ENCODE results near the gene ERBB4. TPM values are rescaled to one million over a fixed set of nuclear protein-coding genes. Genes with fewer than 3 reads are reported as not detected.

Gene ERBB4
- total RNA-seq, 2 experiments from 2014 or later, result not detected

DNA sequence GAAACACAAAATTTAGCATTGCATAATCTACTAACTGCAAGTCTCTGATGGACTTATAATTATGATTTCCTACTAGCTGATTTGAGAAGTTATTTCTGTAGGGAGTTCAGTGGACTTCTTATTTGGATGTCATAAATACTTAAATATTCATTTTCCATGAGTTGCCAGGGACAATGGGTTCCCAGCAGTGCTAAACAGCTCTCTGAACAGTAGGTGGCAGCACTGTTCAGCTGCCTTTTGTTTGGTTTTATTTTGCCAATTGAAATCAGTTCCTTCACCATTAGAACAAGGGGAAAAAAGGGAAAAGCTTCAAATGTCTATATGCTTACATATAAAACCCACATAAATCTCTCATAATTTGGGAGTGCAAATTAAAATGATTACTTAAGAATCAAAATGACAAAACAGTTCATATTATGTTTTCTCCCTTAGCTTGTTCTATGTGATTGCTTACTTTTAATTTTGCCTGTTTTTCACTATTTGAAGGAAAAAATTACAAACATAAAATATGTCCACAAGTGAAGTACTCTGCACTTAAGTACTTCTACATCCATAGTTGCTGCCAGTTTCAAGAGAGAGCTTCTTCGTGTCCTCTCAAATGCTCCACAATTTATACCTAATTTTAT is 1083.3 kb downstream of the ERBB4 start:
- no peak overlapping the region for H3K27ac ChIP-seq (ENCODE audit: low read depth in 1 of 2, low read length in 2 of 2)
- POLR2A ChIA-PET, result no interaction called here
- no peaks in the 10 kb centered on the region for H3K9me3 ChIP-seq (ENCODE audit: control insufficient read depth in 1 of 2, insufficient read depth in 1 of 2, low read length in 2 of 2)
- no peaks in the 10 kb centered on the region for H3K36me3 ChIP-seq (ENCODE audit: insufficient read depth, low read length)
- Mint-ChIP-seq H3K9me3 (no peaks in the 10 kb centered on the region), H3K4me1 (ENCODE audit: low read depth) (no peaks in the 10 kb centered on the region), H3K27ac (no peak overlapping the region), H3K4me3 (no peak overlapping the region), H3K36me3 (ENCODE audit: low read depth) (no peaks in the 10 kb centered on the region), H3K27me3 (no peaks in the 10 kb centered on the region)
- DNase-seq (peak in 3 of 14 experiments; percentile 6 to 12 (median 10)), ATAC-seq (ENCODE audit: poor library complexity) (no peak)
- CTCF ChIA-PET, result interaction anchor here (1.2 kb wide), 1 partner anchor 1112 kb away, joined by 4 read pairs; no protein-coding TSS in a partner anchor
- intact Hi-C loops (cut with DNase I, micrococcal nuclease), result no loop called here
- H3K4me3 ChIP-seq (ENCODE audit: low read length), result no peak overlapping the region
- no peaks in the 10 kb centered on the region for H3K4me1 ChIP-seq (ENCODE audit: insufficient read depth, low read length)
- TF ChIP-seq, protein P1, sequence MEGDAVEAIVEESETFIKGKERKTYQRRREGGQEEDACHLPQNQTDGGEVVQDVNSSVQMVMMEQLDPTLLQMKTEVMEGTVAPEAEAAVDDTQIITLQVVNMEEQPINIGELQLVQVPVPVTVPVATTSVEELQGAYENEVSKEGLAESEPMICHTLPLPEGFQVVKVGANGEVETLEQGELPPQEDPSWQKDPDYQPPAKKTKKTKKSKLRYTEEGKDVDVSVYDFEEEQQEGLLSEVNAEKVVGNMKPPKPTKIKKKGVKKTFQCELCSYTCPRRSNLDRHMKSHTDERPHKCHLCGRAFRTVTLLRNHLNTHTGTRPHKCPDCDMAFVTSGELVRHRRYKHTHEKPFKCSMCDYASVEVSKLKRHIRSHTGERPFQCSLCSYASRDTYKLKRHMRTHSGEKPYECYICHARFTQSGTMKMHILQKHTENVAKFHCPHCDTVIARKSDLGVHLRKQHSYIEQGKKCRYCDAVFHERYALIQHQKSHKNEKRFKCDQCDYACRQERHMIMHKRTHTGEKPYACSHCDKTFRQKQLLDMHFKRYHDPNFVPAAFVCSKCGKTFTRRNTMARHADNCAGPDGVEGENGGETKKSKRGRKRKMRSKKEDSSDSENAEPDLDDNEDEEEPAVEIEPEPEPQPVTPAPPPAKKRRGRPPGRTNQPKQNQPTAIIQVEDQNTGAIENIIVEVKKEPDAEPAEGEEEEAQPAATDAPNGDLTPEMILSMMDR (IDR thresholded peaks at IDR 0.05), result peak; percentile 56
- no peaks in the 10 kb centered on the region for H3K27me3 ChIP-seq (ENCODE audit: control insufficient read depth in 1 of 2, insufficient read depth in 2 of 2, low read length in 2 of 2)

DNA sequence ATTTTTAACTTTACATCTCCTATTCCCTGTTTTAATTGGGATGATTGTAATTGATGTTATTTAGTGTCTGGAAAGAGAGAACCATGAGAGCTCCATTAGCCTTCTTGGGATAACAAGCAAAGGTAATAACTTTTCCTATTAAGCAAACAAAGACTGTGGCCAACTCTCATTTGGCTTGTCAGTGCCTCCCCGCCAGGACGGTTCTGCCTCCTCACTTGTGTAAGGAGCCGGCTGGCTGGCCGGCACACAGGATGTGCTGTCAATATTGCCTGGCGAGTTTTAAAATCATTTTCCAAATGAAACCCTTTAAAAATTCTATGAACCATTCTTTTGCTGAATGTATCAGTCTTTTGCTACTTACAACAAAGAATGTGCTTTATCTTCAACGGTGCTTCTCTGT is 1083.9 kb downstream of the ERBB4 start:
- CTCF ChIA-PET, result interaction anchor here (1.2 kb wide), 1 partner anchor 1113 kb away, joined by 4 read pairs; no protein-coding TSS in a partner anchor
- no peak overlapping the region for H3K27ac Mint-ChIP-seq
- H3K27me3 Mint-ChIP-seq, result no peaks in the 10 kb centered on the region
- TF ChIP-seq, protein P1 (IDR thresholded peaks at IDR 0.05), result no peak
- ATAC-seq (ENCODE audit: poor library complexity) (no peak), DNase-seq (no peak)
- H3K9me3 Mint-ChIP-seq, result no peaks in the 10 kb centered on the region
- no peaks in the 10 kb centered on the region for H3K36me3 Mint-ChIP-seq (ENCODE audit: low read depth)
- H3K36me3 ChIP-seq (ENCODE audit: insufficient read depth, low read length), result no peaks in the 10 kb centered on the region
- H3K4me3 Mint-ChIP-seq, result no peak overlapping the region
- no peaks in the 10 kb centered on the region for H3K4me1 ChIP-seq (ENCODE audit: insufficient read depth, low read length)
- intact Hi-C loops (cut with DNase I, micrococcal nuclease), result no loop called here
- no peaks in the 10 kb centered on the region for H3K4me1 Mint-ChIP-seq (ENCODE audit: low read depth)
- H3K4me3 ChIP-seq (ENCODE audit: low read length), result no peak overlapping the region
- H3K9me3 ChIP-seq (ENCODE audit: control insufficient read depth in 1 of 2, insufficient read depth in 1 of 2, low read length in 2 of 2), result no peaks in the 10 kb centered on the region
- no peaks in the 10 kb centered on the region for H3K27me3 ChIP-seq (ENCODE audit: control insufficient read depth in 1 of 2, insufficient read depth in 2 of 2, low read length in 2 of 2)
- POLR2A ChIA-PET, result no interaction called here
- H3K27ac ChIP-seq (ENCODE audit: low read depth in 1 of 2, low read length in 2 of 2), result no peak overlapping the region

DNA sequence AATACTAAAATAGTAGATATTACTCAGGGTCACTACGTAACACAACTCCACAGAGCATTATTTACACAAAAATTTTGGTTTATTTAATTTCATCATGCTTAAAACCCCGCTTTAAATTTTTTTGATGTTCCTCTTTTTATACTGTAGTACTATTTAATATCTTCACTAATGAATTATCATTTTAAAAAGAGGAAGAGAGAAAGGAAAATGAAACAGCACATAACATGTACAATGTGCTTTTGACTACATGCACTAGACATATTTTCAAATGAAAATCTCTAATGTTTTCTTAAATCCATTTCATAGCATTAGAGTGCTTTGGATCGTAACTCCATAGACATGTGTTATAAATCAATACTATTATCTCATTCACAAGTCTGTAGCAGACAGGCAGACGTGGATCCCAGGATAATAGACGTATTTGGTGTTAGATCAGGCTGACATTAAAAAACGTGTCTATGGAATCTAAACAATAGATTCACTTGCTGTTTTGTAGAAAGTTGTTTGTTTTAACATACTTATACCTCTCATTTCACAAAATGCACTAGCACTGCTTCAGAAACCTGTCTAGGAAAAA is 1085.2 kb downstream of the ERBB4 start:
- intact Hi-C loops (cut with DNase I, micrococcal nuclease), result no loop called here
- H3K4me1 ChIP-seq (ENCODE audit: insufficient read depth, low read length), result no peaks in the 10 kb centered on the region
- Mint-ChIP-seq H3K27ac (no peak overlapping the region), H3K4me3 (no peak overlapping the region), H3K36me3 (ENCODE audit: low read depth) (no peaks in the 10 kb centered on the region), H3K4me1 (ENCODE audit: low read depth) (no peaks in the 10 kb centered on the region), H3K9me3 (no peaks in the 10 kb centered on the region), H3K27me3 (no peaks in the 10 kb centered on the region)
- TF ChIP-seq, protein P1 (IDR thresholded peaks at IDR 0.05), result no peak
- H3K36me3 ChIP-seq (ENCODE audit: insufficient read depth, low read length), result no peaks in the 10 kb centered on the region
- ChIA-PET POLR2A (no interaction called here), CTCF (no interaction called here)
- H3K27me3 ChIP-seq (ENCODE audit: control insufficient read depth in 1 of 2, insufficient read depth in 2 of 2, low read length in 2 of 2), result no peaks in the 10 kb centered on the region
- H3K4me3 ChIP-seq (ENCODE audit: low read length), result no peak overlapping the region
- H3K27ac ChIP-seq (ENCODE audit: low read depth in 1 of 2, low read length in 2 of 2), result no peak overlapping the region
- no peak for DNase-seq
- no peak for ATAC-seq (ENCODE audit: poor library complexity)
- H3K9me3 ChIP-seq (ENCODE audit: control insufficient read depth in 1 of 2, insufficient read depth in 1 of 2, low read length in 2 of 2), result no peaks in the 10 kb centered on the region

Measured in CD4-positive, alpha-beta T cell (primary cell).